Lower lobe of right lung (tissue), 2 donors: ENCODE results near the gene TRAPPC6A. TPM values are rescaled to one million over a fixed set of nuclear protein-coding genes. Genes with fewer than 3 reads are reported as not detected.
A peak's percentile ranks its signal among the peaks of the same experiment; 100 is the strongest.

Source experiments
- ATAC-seq, 2 donors: fragments of 200-7000 bp; cut with Tn5 transposase; one replicate each; pipeline ENCODE4 v1.9.1; 2020 to 2022; ENCODE audit warnings: mild to moderate bottlenecking in 2 of 2, moderate library complexity in 2 of 2
- DNase-seq: peaks from one replicate; pipeline ENCODE4 v3.0.0-alpha.2; 2020
- H3K27ac ChIP-seq: fragments of 200-600 bp; one replicate; pipeline ENCODE4 v1.8.0; 2022
- H3K27me3 ChIP-seq: fragments of 200-600 bp; one replicate; pipeline ENCODE4 v1.8.0; 2022; ENCODE audit warnings: low read depth
- H3K36me3 ChIP-seq: fragments of 200-600 bp; one replicate; pipeline ENCODE4 v1.8.0; 2022; ENCODE audit warnings: mild to moderate bottlenecking
- H3K4me1 ChIP-seq: fragments of 200-600 bp; one replicate; pipeline ENCODE4 v1.8.0; 2022
- H3K4me3 ChIP-seq: fragments of 200-600 bp; one replicate; pipeline ENCODE4 v1.8.0; 2022; ENCODE audit warnings: mild to moderate bottlenecking
- H3K9me3 ChIP-seq: fragments of 200-600 bp; one replicate; pipeline ENCODE4 v1.8.0; 2022
- CTCF ChIP-seq: fragments of 200-600 bp; IDR thresholded peaks from one replicate; pipeline ENCODE4 v1.8.0; 2022; ENCODE audit warnings: antibody characterized with exemption, mild to moderate bottlenecking
- intact Hi-C: fragments of 100-400 bp; cut with DNase I; formaldehyde crosslinking; loops from one replicate; pipeline ENCODE4 v1.11.0; 2022
- total RNA-seq: library from RNA; stranded (reverse); fragmentation: NEBNext Ultra II Directional; extraction: Animal tissue kit (Norgen Biotek cat#: 25700); gene quantifications from one replicate; pipeline ENCODE4 v1.2.1, GENCODE V29; 2021
- donor health status: DM: no; HTN: yes; CAD: no; lungs with severe emphysema.

The TRAPPC6A gene
- total RNA-seq, 1 donor from 2014 or later, result 18.4 TPM

- Histone ChIP-seq H3K27me3 (no peaks in the 10 kb centered on the region), H3K36me3 (no peaks in the 10 kb centered on the region), H3K4me1 (peaks cover 58% of the 10 kb centered on the region), H3K9me3 (no peaks in the 10 kb centered on the region), H3K4me3 (no peak overlapping the region), H3K27ac (no peak overlapping the region)
- intact Hi-C loops, result no loop called here
- no peak for TF ChIP-seq CTCF
- DNase-seq (peak; percentile 63), ATAC-seq (peak; percentile 33 to 41)
These were observed 60.9 kb downstream of the TRAPPC6A start for GRCh38 chr19:45117167-45117594.

- intact Hi-C loops, result no loop called here
- no peak overlapping the region for H3K27ac ChIP-seq
- no peak for DNase-seq
These were observed 62.0 kb downstream of the TRAPPC6A start for GRCh38 chr19:45115809-45116615.

GRCh38 chr19:45114116-45114515 is 63.9 kb downstream of the TRAPPC6A start:
- H3K4me1 ChIP-seq, result peaks cover 58% of the 10 kb centered on the region
- no peaks in the 10 kb centered on the region for H3K36me3 ChIP-seq
- no peak for DNase-seq
- H3K9me3 ChIP-seq, result no peaks in the 10 kb centered on the region
- H3K27ac ChIP-seq, result no peak overlapping the region
- no peaks in the 10 kb centered on the region for H3K27me3 ChIP-seq
- intact Hi-C loops, result no loop called here
- H3K4me3 ChIP-seq, result no peak overlapping the region
- TF ChIP-seq CTCF, result no peak
- ATAC-seq, result no peak

More at GRCh38 chr19:45115809-45116615, 62.0 kb downstream of the TRAPPC6A start:
- no peak for TF ChIP-seq CTCF
- Histone ChIP-seq H3K27me3 (no peaks in the 10 kb centered on the region), H3K36me3 (no peaks in the 10 kb centered on the region), H3K4me3 (no peak overlapping the region), H3K4me1 (peaks cover 58% of the 10 kb centered on the region), H3K9me3 (no peaks in the 10 kb centered on the region)
- ATAC-seq, result peak; percentile 18 to 46

- DNase-seq (no peak), ATAC-seq (peak; percentile 54 to 77)
- intact Hi-C loops, result no loop called here
- H3K27ac ChIP-seq, result no peak overlapping the region
- no peak for TF ChIP-seq CTCF
- H3K36me3 ChIP-seq, result no peaks in the 10 kb centered on the region
- H3K4me1 ChIP-seq, result peaks cover 53% of the 10 kb centered on the region
- H3K4me3 ChIP-seq, result no peak overlapping the region
- no peaks in the 10 kb centered on the region for H3K9me3 ChIP-seq
- H3K27me3 ChIP-seq, result no peaks in the 10 kb centered on the region
These were observed 64.4 kb downstream of the TRAPPC6A start for GRCh38 chr19:45113628-45114027.

Other genes with a start within 250 kb of the TRAPPC6A start
- 0.68 TPM for gene APOC4, start 236.0 kb downstream of the TRAPPC6A start, total RNA-seq
- gene APOC2, start 232.2 kb downstream of the TRAPPC6A start, total RNA-seq, result 30.2 TPM
- 104 TPM for gene CLPTM1, start 222.9 kb downstream of the TRAPPC6A start, total RNA-seq
- gene RELB, start 176.8 kb downstream of the TRAPPC6A start, total RNA-seq, result 12.2 TPM
- gene CLASRP, start 139.2 kb downstream of the TRAPPC6A start, total RNA-seq, result 71.7 TPM
- gene ZNF296, start 101.8 kb downstream of the TRAPPC6A start, total RNA-seq, result 1.7 TPM
- 16.1 TPM for gene GEMIN7, start 99.0 kb downstream of the TRAPPC6A start, total RNA-seq
- gene PPP1R37, start 85.1 kb downstream of the TRAPPC6A start, total RNA-seq, result 29.1 TPM
- not detected for gene NKPD1, start 17.3 kb downstream of the TRAPPC6A start, total RNA-seq
- gene BLOC1S3, start 547 bp upstream of the TRAPPC6A start, total RNA-seq, result 15.9 TPM
- 3.6 TPM for gene EXOC3L2, start 67.2 kb upstream of the TRAPPC6A start, total RNA-seq
- 32.5 TPM for gene MARK4, start 73.0 kb upstream of the TRAPPC6A start, total RNA-seq
- 0.24 TPM for gene CKM, start 144.6 kb upstream of the TRAPPC6A start, total RNA-seq
- gene KLC3, start 162.5 kb upstream of the TRAPPC6A start, total RNA-seq, result 1.4 TPM
- 14.0 TPM for gene ERCC2, start 192.3 kb upstream of the TRAPPC6A start, total RNA-seq
- gene PPP1R13L, start 226.8 kb upstream of the TRAPPC6A start, total RNA-seq, result 43.8 TPM
- 4.5 TPM for gene POLR1G, start 228.4 kb upstream of the TRAPPC6A start, total RNA-seq
- gene ERCC1, start 245.7 kb upstream of the TRAPPC6A start, total RNA-seq, result 41.6 TPM